ENCODE results near the gene ASMTL.
"Not testable (repeated sequence)": the region's sequence is repeated elsewhere in the genome, so short reads cannot be mapped to it uniquely, and the experiment has no call there.

Gene ASMTL

DNA sequence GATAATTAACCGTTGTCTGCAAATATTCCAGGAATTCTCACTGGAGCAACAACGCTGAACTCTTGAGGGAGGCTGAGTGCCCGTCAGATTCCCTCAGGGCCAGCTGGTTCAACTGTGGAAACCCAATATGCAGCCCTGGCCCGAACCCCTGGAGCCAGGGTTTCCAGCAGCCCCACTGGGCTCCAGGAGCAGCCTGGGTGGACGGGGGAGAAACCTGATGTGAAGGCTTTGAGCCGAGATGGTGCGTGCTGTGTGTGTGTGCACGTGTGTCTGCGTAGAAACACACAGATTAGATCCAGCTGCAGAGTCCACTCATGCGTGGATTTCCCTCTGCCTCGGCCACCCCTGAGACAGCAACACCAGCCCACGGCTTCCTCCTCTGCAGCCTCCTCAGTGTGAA lies 41.4 kb downstream of the ASMTL start:
- TF ChIP-seq, protein P1, sequence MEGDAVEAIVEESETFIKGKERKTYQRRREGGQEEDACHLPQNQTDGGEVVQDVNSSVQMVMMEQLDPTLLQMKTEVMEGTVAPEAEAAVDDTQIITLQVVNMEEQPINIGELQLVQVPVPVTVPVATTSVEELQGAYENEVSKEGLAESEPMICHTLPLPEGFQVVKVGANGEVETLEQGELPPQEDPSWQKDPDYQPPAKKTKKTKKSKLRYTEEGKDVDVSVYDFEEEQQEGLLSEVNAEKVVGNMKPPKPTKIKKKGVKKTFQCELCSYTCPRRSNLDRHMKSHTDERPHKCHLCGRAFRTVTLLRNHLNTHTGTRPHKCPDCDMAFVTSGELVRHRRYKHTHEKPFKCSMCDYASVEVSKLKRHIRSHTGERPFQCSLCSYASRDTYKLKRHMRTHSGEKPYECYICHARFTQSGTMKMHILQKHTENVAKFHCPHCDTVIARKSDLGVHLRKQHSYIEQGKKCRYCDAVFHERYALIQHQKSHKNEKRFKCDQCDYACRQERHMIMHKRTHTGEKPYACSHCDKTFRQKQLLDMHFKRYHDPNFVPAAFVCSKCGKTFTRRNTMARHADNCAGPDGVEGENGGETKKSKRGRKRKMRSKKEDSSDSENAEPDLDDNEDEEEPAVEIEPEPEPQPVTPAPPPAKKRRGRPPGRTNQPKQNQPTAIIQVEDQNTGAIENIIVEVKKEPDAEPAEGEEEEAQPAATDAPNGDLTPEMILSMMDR (IDR thresholded peaks at IDR 0.05; ENCODE audit: insufficient read depth, low read length, poor library complexity, severe bottlenecking), result no peak
- no peak for TF ChIP-seq EZH2phosphoT487 (conservative IDR thresholded peaks at IDR 0.05; ENCODE audit: low read length)

DNA sequence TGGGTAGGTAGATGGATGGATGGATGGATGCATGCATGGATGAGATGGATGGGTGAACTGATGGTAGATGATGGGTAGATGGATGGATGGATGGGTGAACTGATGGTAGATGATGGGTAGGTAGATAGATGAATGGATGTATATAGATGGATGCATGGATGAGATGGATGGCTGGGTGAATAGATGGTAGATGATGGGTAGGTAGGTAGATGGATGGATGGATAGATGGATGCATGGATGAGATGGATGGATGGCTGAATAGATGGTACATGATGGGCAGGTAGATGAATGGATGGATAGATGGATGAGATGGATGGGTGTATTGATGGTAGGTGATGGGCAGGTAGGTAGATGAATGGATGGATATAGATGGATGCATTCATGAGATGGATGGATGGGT lies 45.7 kb downstream of the ASMTL start:
- TF ChIP-seq EZH2phosphoT487 (conservative IDR thresholded peaks at IDR 0.05; ENCODE audit: low read length), result no peak
- TF ChIP-seq, protein P1 (IDR thresholded peaks at IDR 0.05; ENCODE audit: insufficient read depth, low read length, poor library complexity, severe bottlenecking), result no peak
- no peak overlapping the region for H3K9ac ChIP-seq (ENCODE audit: low read length)
- H3K4me3 ChIP-seq (ENCODE audit: insufficient read depth, low read length, poor library complexity, severe bottlenecking), result no peak overlapping the region
- no peaks in the 10 kb centered on the region for H3K9me2 ChIP-seq (replicated peaks; ENCODE audit: insufficient read depth, low read length)
- H3K36me3 ChIP-seq (ENCODE audit: low read length), result no peaks in the 10 kb centered on the region
- no peak overlapping the region for H3K27ac ChIP-seq (ENCODE audit: low read depth, low read length)
- no peak overlapping the region for H3K4me2 ChIP-seq (ENCODE audit: low read depth, low read length, poor library complexity, severe bottlenecking)
- H3K27me3 ChIP-seq (ENCODE audit: low read length), result no peaks in the 10 kb centered on the region
- H3F3A ChIP-seq (ENCODE audit: insufficient read depth), result no peaks in the 10 kb centered on the region
- H4K20me1 ChIP-seq (ENCODE audit: low read depth, low read length), result no peaks in the 10 kb centered on the region
- H3K9me3 ChIP-seq (ENCODE audit: insufficient read depth, low read length), result no peaks in the 10 kb centered on the region
- H2AFZ ChIP-seq (ENCODE audit: low read depth, low read length, severe bottlenecking), result no peak overlapping the region
- no peaks in the 10 kb centered on the region for H3K79me2 ChIP-seq (ENCODE audit: insufficient read depth, low read length)

More for the DNA sequence above, 41.4 kb downstream of the ASMTL start:
- no peak overlapping the region for H3K4me2 ChIP-seq (ENCODE audit: low read depth, low read length, poor library complexity, severe bottlenecking)
- no peaks in the 10 kb centered on the region for H3K9me3 ChIP-seq (ENCODE audit: insufficient read depth, low read length)
- no peaks in the 10 kb centered on the region for H3K79me2 ChIP-seq (ENCODE audit: insufficient read depth, low read length)
- no peak overlapping the region for H3K27ac ChIP-seq (ENCODE audit: low read depth, low read length)
- H3K4me3 ChIP-seq (ENCODE audit: insufficient read depth, low read length, poor library complexity, severe bottlenecking), result no peak overlapping the region
- H3F3A ChIP-seq (ENCODE audit: insufficient read depth), result no peaks in the 10 kb centered on the region
- H4K20me1 ChIP-seq (ENCODE audit: low read depth, low read length), result no peaks in the 10 kb centered on the region
- H3K36me3 ChIP-seq (ENCODE audit: low read length), result no peaks in the 10 kb centered on the region
- no peak overlapping the region for H2AFZ ChIP-seq (ENCODE audit: low read depth, low read length, severe bottlenecking)
- no peaks in the 10 kb centered on the region for H3K27me3 ChIP-seq (ENCODE audit: low read length)
- H3K9ac ChIP-seq (ENCODE audit: low read length), result no peak overlapping the region
- H3K9me2 ChIP-seq (replicated peaks; ENCODE audit: insufficient read depth, low read length), result no peaks in the 10 kb centered on the region

DNA sequence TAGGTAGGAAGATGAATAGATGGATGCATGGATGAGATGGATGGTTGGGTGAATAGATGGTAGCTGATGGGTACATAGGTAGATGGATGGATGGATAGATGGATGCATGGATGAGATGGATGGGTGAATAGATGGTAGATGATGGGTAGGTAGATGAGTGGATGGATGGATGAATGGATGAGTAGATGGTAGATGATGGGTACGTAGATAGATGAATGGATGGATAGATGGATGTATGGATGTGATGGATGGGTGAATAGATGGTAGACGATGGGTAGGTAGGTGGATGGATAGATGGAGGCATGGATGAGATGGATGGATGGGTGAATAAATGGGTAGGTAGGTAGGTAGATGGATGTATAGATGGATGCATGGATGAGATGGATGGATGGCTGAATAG lies 46.9 kb downstream of the ASMTL start:
- not testable (repeated sequence) for H3K36me3 ChIP-seq (ENCODE audit: low read length); H3K9ac ChIP-seq (ENCODE audit: low read length); H3K4me2 ChIP-seq (ENCODE audit: low read depth, low read length, poor library complexity, severe bottlenecking); H3K9me2 ChIP-seq (replicated peaks; ENCODE audit: insufficient read depth, low read length); H2AFZ ChIP-seq (ENCODE audit: low read depth, low read length, severe bottlenecking); H3K79me2 ChIP-seq (ENCODE audit: insufficient read depth, low read length); H3K27me3 ChIP-seq (ENCODE audit: low read length); H3K9me3 ChIP-seq (ENCODE audit: insufficient read depth, low read length); H4K20me1 ChIP-seq (ENCODE audit: low read depth, low read length); H3F3A ChIP-seq (ENCODE audit: insufficient read depth); H3K27ac ChIP-seq (ENCODE audit: low read depth, low read length); H3K4me3 ChIP-seq (ENCODE audit: insufficient read depth, low read length, poor library complexity, severe bottlenecking)

DNA sequence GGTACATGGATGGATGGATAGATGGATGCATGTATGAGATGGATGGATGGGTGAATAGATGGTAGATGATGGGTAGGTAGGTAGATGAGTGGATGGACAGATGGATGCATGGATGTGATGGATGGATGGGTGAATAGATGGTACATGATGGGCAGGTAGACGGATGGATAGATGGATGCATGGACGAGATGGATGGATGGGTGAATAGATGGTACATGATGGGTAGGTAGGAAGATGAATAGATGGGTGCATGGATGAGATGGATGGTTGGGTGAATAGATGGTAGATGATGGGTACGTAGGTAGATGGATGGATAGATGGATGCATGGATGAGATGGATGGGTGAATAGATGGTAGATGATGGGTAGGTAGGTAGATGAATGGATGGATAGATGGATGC lies 48.8 kb downstream of the ASMTL start:
- not testable (repeated sequence) for H3K9me2 ChIP-seq (replicated peaks; ENCODE audit: insufficient read depth, low read length); H3K4me3 ChIP-seq (ENCODE audit: insufficient read depth, low read length, poor library complexity, severe bottlenecking); H3K4me2 ChIP-seq (ENCODE audit: low read depth, low read length, poor library complexity, severe bottlenecking); H3K36me3 ChIP-seq (ENCODE audit: low read length); H3F3A ChIP-seq (ENCODE audit: insufficient read depth); H3K27me3 ChIP-seq (ENCODE audit: low read length); H3K27ac ChIP-seq (ENCODE audit: low read depth, low read length); H4K20me1 ChIP-seq (ENCODE audit: low read depth, low read length); H3K9ac ChIP-seq (ENCODE audit: low read length); H2AFZ ChIP-seq (ENCODE audit: low read depth, low read length, severe bottlenecking); H3K79me2 ChIP-seq (ENCODE audit: insufficient read depth, low read length); H3K9me3 ChIP-seq (ENCODE audit: insufficient read depth, low read length)

All from SU-DHL-6 (cell line).